Endothelial cell of umbilical vein (primary cell): ENCODE data around the gene RIOK1. TPM values are rescaled to one million over a fixed set of nuclear protein-coding genes. Genes with fewer than 3 reads are reported as not detected.
A peak's percentile ranks its signal among the peaks of the same experiment; 100 is the strongest.

Source experiments
- BruUV-seq: library from RNA; stranded (reverse); fragments of 400-500 nt; replicated peaks from 2 replicates; lab custom pipeline; 2021; lab: Mats Ljungman, UMichigan
- CTCF ChIA-PET: fragments of 300-600, 350-600 bp; sonication (Branson Sonifier 250); formaldehyde crosslinking; loops from one replicate; lab custom pipeline; 2021; ENCODE audit warnings: antibody characterized with exemption, inconsistent platforms; lab: Charles Lee
- POLR2A ChIA-PET: fragments of 300-600, 350-600 bp; sonication (Branson Sonifier 250); formaldehyde crosslinking; loops from one replicate; lab custom pipeline; 2021; ENCODE audit warnings: antibody characterized with exemption, inconsistent platforms; lab: Charles Lee
- DNase-seq: peaks from one replicate; pipeline ENCODE4 v3.0.0-alpha.2; 2011; ENCODE audit warnings: low read depth, low spot score
- FAIRE-seq: peaks from 2 replicates; lab custom pipeline; 2011; peaks lifted over from hg19 to GRCh38; lab: Jason Lieb, UNC
- H2AFZ ChIP-seq: 2 replicates; pipeline ENCODE4 v1.6.0; 2012; ENCODE audit warnings: low read depth, low read length, control low read depth, inconsistent platforms
- H3K27ac ChIP-seq: 2 replicates; pipeline ENCODE4 v1.5.1; 2011; ENCODE audit warnings: low read depth, mild to moderate bottlenecking, control low read depth, low read length, moderate library complexity; ENCODE audit not compliant: insufficient read depth
- H3K27me3 ChIP-seq, 2 experiments: 2 replicates each; pipeline versions ENCODE4 v1.6.0 to v1.6.1; 2011; ENCODE audit warnings: low read length in 2 of 2, mixed read lengths in 1 of 2; ENCODE audit not compliant: control insufficient read depth in 2 of 2, insufficient read depth in 2 of 2
- H3K36me3 ChIP-seq, 2 experiments: 2 replicates in 1 of 2; 3 replicates in 1 of 2; pipeline ENCODE4 v1.5.1; 2011; ENCODE audit warnings: low read length in 2 of 2, mild to moderate bottlenecking in 1 of 2, moderate library complexity in 1 of 2; ENCODE audit not compliant: control insufficient read depth in 2 of 2, insufficient read depth in 2 of 2; ENCODE audit errors: extremely low read depth in 1 of 2
- H3K4me1 ChIP-seq: 3 replicates; pipeline ENCODE4 v1.5.1; 2011; ENCODE audit warnings: mild to moderate bottlenecking, low read length; ENCODE audit not compliant: control insufficient read depth, insufficient read depth; ENCODE audit errors: extremely low read depth
- H3K4me2 ChIP-seq: 2 replicates; pipeline ENCODE4 v1.6.1; 2011; ENCODE audit warnings: low read length, control low read depth, mixed read lengths; ENCODE audit not compliant: insufficient read depth
- H3K4me3 ChIP-seq, 3 experiments: fragments of 200-600 bp in 1 of 3; sonication (generic), shearing (Covaris generic) in 1 of 3; replicated peaks in 1 of 3; 2 replicates each; pipeline ENCODE4 v1.5.1; 2011 to 2016; ENCODE audit warnings: control low read depth in 3 of 3, low read length in 3 of 3, mild to moderate bottlenecking in 2 of 3, inconsistent platforms in 1 of 3, low read depth in 1 of 3, moderate library complexity in 1 of 3; ENCODE audit not compliant: insufficient read depth in 1 of 3
- H3K79me2 ChIP-seq: 2 replicates; pipeline ENCODE4 v1.6.0; 2012; ENCODE audit warnings: low read length, inconsistent platforms; ENCODE audit not compliant: control insufficient read depth, insufficient read depth
- H3K9ac ChIP-seq: replicated peaks from 2 replicates; pipeline ENCODE3; 2011; ENCODE audit warnings: low read length, control low read depth; ENCODE audit not compliant: insufficient read depth; ENCODE audit errors: extremely low read depth
- H3K9me1 ChIP-seq: replicated peaks from 3 replicates; pipeline ENCODE4 v1.6.0; 2011; ENCODE audit warnings: mild to moderate bottlenecking, low read length; ENCODE audit not compliant: control insufficient read depth, insufficient read depth; ENCODE audit errors: extremely low read depth
- H3K9me3 ChIP-seq: replicated peaks from 2 replicates; pipeline ENCODE4 v1.5.1; 2012; ENCODE audit warnings: low read length, inconsistent platforms; ENCODE audit not compliant: control insufficient read depth, insufficient read depth
- H4K20me1 ChIP-seq: replicated peaks from 2 replicates; pipeline ENCODE3; 2011; ENCODE audit warnings: mild to moderate bottlenecking, low read length; ENCODE audit not compliant: control insufficient read depth, insufficient read depth; ENCODE audit errors: extremely low read depth
- EZH2 ChIP-seq: IDR thresholded peaks from 2 replicates; pipeline ENCODE4 v1.6.1; 2012; ENCODE audit warnings: borderline replicate concordance, low read depth, mild to moderate bottlenecking, moderate library complexity, low read length, inconsistent platforms; ENCODE audit not compliant: severe bottlenecking
- MYC ChIP-seq: IDR thresholded peaks from one replicate; pipeline ENCODE4 v1.6.1; 2011; ENCODE audit warnings: mild to moderate bottlenecking, low read depth, low read length
- POLR2A ChIP-seq: IDR thresholded peaks from 2 replicates; pipeline ENCODE4 v1.6.1; 2012; ENCODE audit warnings: low read depth, mild to moderate bottlenecking, control low read depth, low read length
- POLR2AphosphoS5 ChIP-seq: IDR thresholded peaks from 2 replicates; pipeline ENCODE4 v1.6.1; 2012; ENCODE audit warnings: low read depth, mild to moderate bottlenecking, control low read depth, low read length, moderate library complexity; ENCODE audit not compliant: insufficient read depth
- dilution Hi-C: fragments of 300-500 bp; cut with MboI; formaldehyde crosslinking; loops from one replicate; pipeline ENCODE4 v1.15.0; 2019; ENCODE audit warnings: low sequenced_read_pairs; ENCODE audit not compliant: extremely low pct_ligation_motif_present
- intact Hi-C: fragments of 100-400 bp; cut with micrococcal nuclease; formaldehyde crosslinking; loops from one replicate; pipeline ENCODE4 v1.10.0; 2022
- polyA plus RNA-seq, 4 experiments: library from polyadenylated mRNA; depleted of rRNA in 3 of 4; stranded (reverse) in 3 of 4; unstranded in 1 of 4; fragments of >200 nt; gene quantifications; 2 replicates each; pipeline versions ENCODE4 v1.2.1 to v1.2.3, GENCODE V29; 2011 to 2012; ENCODE audit warnings: missing spikeins in 1 of 4
- total RNA-seq: library from RNA; stranded (reverse); gene quantifications from 2 replicates; pipeline ENCODE4 v1.2.3, GENCODE V29; 2021
- TF ChIP-seq, protein P1 (sequence below), 2 donors: IDR thresholded peaks; 1 replicate in 1 of 2; 2 replicates in 1 of 2; pipeline ENCODE4 v1.5.1; 2011; ENCODE audit warnings: low read length in 2 of 2, mild to moderate bottlenecking in 2 of 2, moderate library complexity in 2 of 2, control low read depth in 1 of 2, inconsistent platforms in 1 of 2, low read depth in 1 of 2; ENCODE audit not compliant: insufficient read depth in 1 of 2; ENCODE audit errors: extremely low read depth in 1 of 2

The RIOK1 gene
- total and polyA plus RNA-seq, 2 donors (not counting 3 experiments of a cell fraction or from before 2014, with no cell fraction given): 9.2 to 21.4 TPM

DNA sequence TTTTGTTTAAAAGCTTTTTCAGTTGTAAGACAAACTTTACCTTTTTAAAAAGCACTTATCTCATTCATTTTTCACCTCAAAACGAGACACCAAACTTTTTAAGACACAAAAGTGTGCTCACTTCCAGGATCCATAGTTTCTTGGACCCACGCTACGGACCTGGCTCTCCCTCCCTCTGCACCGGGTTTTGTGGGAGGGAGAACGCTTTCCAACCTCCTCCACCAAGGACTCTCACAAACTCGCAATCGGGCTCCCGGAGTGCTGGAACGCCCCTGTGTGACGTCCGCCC, 502 bp upstream of the RIOK1 start:
- DNase-seq: no peak
- H3K27me3 ChIP-seq: no peaks in the 10 kb centered on the region
- peaks cover 13% of the 10 kb centered on the region for H3K4me1 ChIP-seq
- H3K9ac ChIP-seq: peak overlapping the region; percentile 65
- H3K27ac ChIP-seq: peak overlapping the region; percentile 66
- no peaks in the 10 kb centered on the region for H4K20me1 ChIP-seq
- no peak for TF ChIP-seq MYC
- TF ChIP-seq EZH2: no peak
- TF ChIP-seq, protein P1, sequence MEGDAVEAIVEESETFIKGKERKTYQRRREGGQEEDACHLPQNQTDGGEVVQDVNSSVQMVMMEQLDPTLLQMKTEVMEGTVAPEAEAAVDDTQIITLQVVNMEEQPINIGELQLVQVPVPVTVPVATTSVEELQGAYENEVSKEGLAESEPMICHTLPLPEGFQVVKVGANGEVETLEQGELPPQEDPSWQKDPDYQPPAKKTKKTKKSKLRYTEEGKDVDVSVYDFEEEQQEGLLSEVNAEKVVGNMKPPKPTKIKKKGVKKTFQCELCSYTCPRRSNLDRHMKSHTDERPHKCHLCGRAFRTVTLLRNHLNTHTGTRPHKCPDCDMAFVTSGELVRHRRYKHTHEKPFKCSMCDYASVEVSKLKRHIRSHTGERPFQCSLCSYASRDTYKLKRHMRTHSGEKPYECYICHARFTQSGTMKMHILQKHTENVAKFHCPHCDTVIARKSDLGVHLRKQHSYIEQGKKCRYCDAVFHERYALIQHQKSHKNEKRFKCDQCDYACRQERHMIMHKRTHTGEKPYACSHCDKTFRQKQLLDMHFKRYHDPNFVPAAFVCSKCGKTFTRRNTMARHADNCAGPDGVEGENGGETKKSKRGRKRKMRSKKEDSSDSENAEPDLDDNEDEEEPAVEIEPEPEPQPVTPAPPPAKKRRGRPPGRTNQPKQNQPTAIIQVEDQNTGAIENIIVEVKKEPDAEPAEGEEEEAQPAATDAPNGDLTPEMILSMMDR (IDR thresholded peaks at IDR 0.05; ENCODE audit: extremely low read depth in 1 of 2, insufficient read depth in 1 of 2, low read depth in 1 of 2, low read length in 2 of 2): no peak
- no peak for TF ChIP-seq POLR2A
- TF ChIP-seq POLR2AphosphoS5: no peak
- dilution Hi-C loops: no loop called here
- ChIA-PET CTCF (interaction anchor here (1.1 to 1.5 kb wide), 6 partner anchors 16 to 693 kb away, joined by 3 to 11 read pairs (median 4); no protein-coding TSS in a partner anchor), POLR2A (interaction anchor here (0.6 to 1.0 kb wide), 2 partner anchors 201 to 855 kb away, joined by 6 read pairs; partner anchors contain the start of gene SNRNP48)
- H3K4me3 ChIP-seq: peak overlapping the region; percentile 55 to 92 (median 77)
- H3K4me2 ChIP-seq: peak overlapping the region; percentile 87
- FAIRE-seq: no peak
- BruUV-seq: TSS peak; percentile 80
- H2AFZ ChIP-seq: peak overlapping the region; percentile 96
- H3K36me3 ChIP-seq: peaks cover 0 to 2% of the 10 kb centered on the region in 2 experiments
- intact Hi-C loops: loop anchor here (1.0 to 2.0 kb wide), 4 partner anchors 76 to 714 kb away; partner anchors contain the start of gene SSR1
- no peaks in the 10 kb centered on the region for H3K9me3 ChIP-seq
- no peaks in the 10 kb centered on the region for H3K9me1 ChIP-seq
- H3K79me2 ChIP-seq: peaks cover 35% of the 10 kb centered on the region
